B cell (primary cell): Measurements from ENCODE around the gene TMEM108. TPM values are rescaled to one million over a fixed set of nuclear protein-coding genes. Genes with fewer than 3 reads are reported as not detected.

Experiments
- ATAC-seq: fragments of 200-7000 bp; cut with Tn5 transposase; one replicate; pipeline ENCODE4 v1.10.0; 2021; ENCODE audit warnings: low read depth, mild to moderate bottlenecking, moderate number of reproducible peaks, moderate library complexity
- CTCF ChIA-PET: fragments of 350-600 bp; sonication (Branson Sonifier 250); formaldehyde crosslinking; loops from one replicate; lab custom pipeline; 2021; ENCODE audit warnings: antibody characterized with exemption, inconsistent platforms; lab: Charles Lee
- POLR2A ChIA-PET: fragments of 350-600 bp; sonication (Branson Sonifier 250); formaldehyde crosslinking; loops from one replicate; lab custom pipeline; 2021; ENCODE audit warnings: antibody characterized with exemption; lab: Charles Lee
- DNase-seq: peaks from one replicate; pipeline ENCODE4 v3.0.0; 2013
- H2AFZ ChIP-seq: 2 replicates; pipeline ENCODE4 v1.6.1; 2012; ENCODE audit warnings: mild to moderate bottlenecking, low read depth, low read length; ENCODE audit not compliant: insufficient read depth, poor library complexity, severe bottlenecking
- H3K27ac ChIP-seq, 2 donors: 1 replicate in 1 of 2; 2 replicates in 1 of 2; pipeline ENCODE4 v1.5.1; 2012 to 2013; ENCODE audit warnings: low read length in 2 of 2, mild to moderate bottlenecking in 2 of 2, moderate library complexity in 1 of 2
- H3K27me3 ChIP-seq, 4 experiments: fragments of 200-600 bp in 1 of 4; sonication (generic) in 1 of 4; replicated peaks in 1 of 4; 1 replicate in 2 of 4; 2 replicates in 2 of 4; pipeline versions ENCODE4 v1.6.1 to v1.7.0; 2013 to 2016; ENCODE audit warnings: low read length in 3 of 4, mild to moderate bottlenecking in 2 of 4, mixed read lengths in 1 of 4, moderate library complexity in 1 of 4; ENCODE audit not compliant: insufficient read depth in 4 of 4, control insufficient read depth in 3 of 4; ENCODE audit errors: control extremely low read depth in 1 of 4
- H3K36me3 ChIP-seq, 2 experiments: replicated peaks in 1 of 2; 1 replicate in 1 of 2; 2 replicates in 1 of 2; pipeline versions ENCODE4 v1.6.1 to v1.7.1; 2013; ENCODE audit warnings: low read length in 1 of 2; ENCODE audit not compliant: insufficient read depth in 2 of 2, control insufficient read depth in 1 of 2; ENCODE audit errors: control extremely low read depth in 1 of 2, extremely low read depth in 1 of 2
- H3K4me1 ChIP-seq, 2 donors: fragments of 200-600 bp in 1 of 2; sonication (generic) in 1 of 2; 1 replicate in 1 of 2; 2 replicates in 1 of 2; pipeline versions ENCODE4 v1.5.1 to v1.6.1; 2013 to 2017; ENCODE audit warnings: low read length in 2 of 2; ENCODE audit not compliant: control insufficient read depth in 2 of 2, insufficient read depth in 2 of 2
- H3K4me2 ChIP-seq: replicated peaks from 2 replicates; pipeline ENCODE3; 2012; ENCODE audit warnings: mild to moderate bottlenecking, low read depth, low read length; ENCODE audit not compliant: poor library complexity, severe bottlenecking
- H3K4me3 ChIP-seq, 5 experiments: fragments of 200-600 bp in 1 of 5; sonication (generic) in 1 of 5; 1 replicate in 3 of 5; 2 replicates in 2 of 5; pipeline versions ENCODE4 v1.5.1 to v1.7.0; 2011 to 2016; ENCODE audit warnings: low read length in 4 of 5, mild to moderate bottlenecking in 4 of 5, low read depth in 2 of 5, control low read depth in 1 of 5, moderate library complexity in 1 of 5; ENCODE audit not compliant: insufficient read depth in 1 of 5; ENCODE audit errors: control extremely low read depth in 1 of 5, extremely low read depth in 1 of 5
- H3K79me2 ChIP-seq: fragments of 200-600 bp; sonication (generic); one replicate; pipeline ENCODE4 v1.6.0; 2016; ENCODE audit warnings: low read length; ENCODE audit not compliant: control insufficient read depth, insufficient read depth
- H3K9ac ChIP-seq: fragments of 200-600 bp; sonication (generic); 2 replicates; pipeline ENCODE4 v1.6.1; 2017; ENCODE audit warnings: mild to moderate bottlenecking, low read length, moderate library complexity
- H3K9me3 ChIP-seq, 3 donors: one replicate each; pipeline versions ENCODE4 v1.6.1 to v1.7.1; 2013; ENCODE audit warnings: low read length in 2 of 3; ENCODE audit not compliant: control insufficient read depth in 2 of 3, insufficient read depth in 1 of 3; ENCODE audit errors: control extremely low read depth in 1 of 3
- H4K20me1 ChIP-seq: 2 replicates; pipeline ENCODE4 v1.6.0; 2012; ENCODE audit warnings: mild to moderate bottlenecking, low read length; ENCODE audit not compliant: insufficient read depth, control insufficient read depth, poor library complexity, severe bottlenecking
- H3K27ac Mint-ChIP-seq: one replicate; pipeline ENCODE4 v1.8.0; 2021; ENCODE audit warnings: mixed read lengths
- H3K27me3 Mint-ChIP-seq: one replicate; pipeline ENCODE4 v1.8.0; 2021; ENCODE audit warnings: mixed read lengths
- H3K4me1 Mint-ChIP-seq: one replicate; pipeline ENCODE4 v1.8.0; 2021; ENCODE audit warnings: mixed read lengths
- H3K4me3 Mint-ChIP-seq: one replicate; pipeline ENCODE4 v1.8.0; 2021; ENCODE audit warnings: mixed read lengths
- H3K9me3 Mint-ChIP-seq: one replicate; pipeline ENCODE4 v1.8.0; 2022; ENCODE audit warnings: mixed read lengths; ENCODE audit not compliant: insufficient read depth
- CTCF ChIP-seq: fragments of 200-600 bp; IDR thresholded peaks from one replicate; pipeline ENCODE4 v1.8.0; 2022; ENCODE audit warnings: antibody characterized with exemption, mild to moderate bottlenecking
- EZH2 ChIP-seq: IDR thresholded peaks from 2 replicates; pipeline ENCODE4 v1.6.1; 2012; ENCODE audit warnings: borderline replicate concordance, low read depth, mild to moderate bottlenecking, moderate library complexity, low read length; ENCODE audit not compliant: insufficient read depth, poor library complexity, severe bottlenecking
- WGBS: methylation state at CpG from one replicate; pipeline ENCODE4 v1.1.5; 2013; ENCODE audit warnings: missing lambda C conversion rate; ENCODE audit not compliant: insufficient coverage; 5-methylcytosine and 5-hydroxymethylcytosine counted together
- intact Hi-C: fragments of 100-400 bp; cut with micrococcal nuclease; formaldehyde crosslinking; loops from one replicate; pipeline ENCODE4 v1.10.0; 2022
- polyA plus RNA-seq: library from polyadenylated mRNA; depleted of rRNA; stranded (reverse); fragments of >200 nt; gene quantifications from 2 replicates; pipeline ENCODE4 v1.2.3, GENCODE V29; 2012
- total RNA-seq, 2 donors: library from RNA; stranded (reverse); fragments of 120-200 nt in 1 of 2; gene quantifications; 1 replicate in 1 of 2; 2 replicates in 1 of 2; pipeline versions ENCODE4 v1.2.3 to v1.2.4, GENCODE V29; 2013 to 2022

The TMEM108 gene
- total and polyA plus RNA-seq, 2 donors (not counting 1 experiment from before 2014, with no cell fraction given), result not detected

GRCh38 chr3:133158686-133159085 is 120.5 kb downstream of the TMEM108 start:
- Mint-ChIP-seq H3K27me3 (peaks cover 32% of the 10 kb centered on the region), H3K4me1 (no peaks in the 10 kb centered on the region), H3K27ac (no peak overlapping the region), H3K4me3 (no peak overlapping the region), H3K9me3 (no peaks in the 10 kb centered on the region)
- H3K36me3 ChIP-seq, result no peaks in the 10 kb centered on the region
- no peaks in the 10 kb centered on the region for H3K79me2 ChIP-seq
- no peaks in the 10 kb centered on the region for H3K4me1 ChIP-seq
- ChIA-PET POLR2A (no interaction called here), CTCF (no interaction called here)
- no peak overlapping the region for H3K4me3 ChIP-seq
- no peak overlapping the region for H3K4me2 ChIP-seq
- intact Hi-C loops, result no loop called here
- TF ChIP-seq EZH2, result no peak
- TF ChIP-seq CTCF, result no peak
- no peak overlapping the region for H3K9ac ChIP-seq
- H3K27me3 ChIP-seq, result no peaks in the 10 kb centered on the region
- WGBS, result no CpG with 5 or more reads among the region's 1 CpG
- H3K27ac ChIP-seq, result no peak overlapping the region
- DNase-seq (no peak), ATAC-seq (no peak)
- no peaks in the 10 kb centered on the region for H3K9me3 ChIP-seq
- H4K20me1 ChIP-seq, result no peaks in the 10 kb centered on the region
- no peak overlapping the region for H2AFZ ChIP-seq

DNA sequence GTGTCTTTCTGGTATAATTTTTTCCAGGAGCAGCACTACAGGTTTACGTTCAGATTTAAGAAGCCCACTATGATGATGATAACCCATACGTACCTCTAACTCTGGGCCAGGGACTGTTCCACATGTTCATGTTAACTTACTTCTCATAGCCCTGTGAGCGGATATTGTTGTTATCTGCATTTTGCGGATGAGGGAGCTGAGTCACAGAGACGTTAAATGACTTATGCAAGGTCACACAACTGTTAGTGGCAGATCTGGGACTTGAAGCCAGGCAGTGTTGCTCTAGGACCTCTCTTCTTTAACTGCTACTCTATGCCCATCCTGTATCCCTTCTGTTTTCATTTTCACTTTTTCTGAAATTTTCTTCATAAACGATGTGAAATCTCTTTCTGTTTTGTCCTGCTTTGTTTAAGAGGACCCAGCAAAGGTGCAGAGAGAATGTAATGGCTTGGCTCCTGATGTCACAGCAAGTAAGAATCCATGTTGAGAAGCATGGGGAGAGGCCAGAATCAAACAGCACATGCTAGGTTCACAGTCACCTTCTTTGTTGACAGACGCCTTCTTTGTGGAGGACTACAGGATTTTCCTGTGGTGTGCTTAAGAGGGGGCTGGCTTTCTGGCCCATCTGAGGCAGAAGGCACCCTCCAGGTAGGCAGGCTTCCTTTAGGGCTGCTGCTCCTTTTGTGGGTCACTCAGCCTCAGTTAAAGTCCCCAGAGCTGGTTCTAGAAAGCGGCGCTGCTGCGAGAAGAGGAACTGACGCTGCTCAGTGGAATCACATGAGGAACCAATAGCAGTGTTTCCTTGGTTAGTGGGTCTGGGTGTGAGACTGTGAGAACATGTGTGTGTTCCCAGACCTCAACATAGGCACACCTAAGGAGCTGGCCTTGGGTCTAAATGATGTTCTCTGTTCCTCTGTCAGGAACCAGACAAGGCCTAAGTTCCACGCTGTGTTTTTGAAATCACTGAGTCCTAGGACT is 121.6 kb downstream of the TMEM108 start:
- Mint-ChIP-seq H3K4me3 (no peak overlapping the region), H3K9me3 (no peaks in the 10 kb centered on the region), H3K4me1 (no peaks in the 10 kb centered on the region), H3K27ac (no peak overlapping the region), H3K27me3 (peaks cover 32% of the 10 kb centered on the region)
- no peak overlapping the region for H3K4me2 ChIP-seq
- intact Hi-C loops, result no loop called here
- H3K9ac ChIP-seq, result no peak overlapping the region
- H3K79me2 ChIP-seq, result no peaks in the 10 kb centered on the region
- H3K4me1 ChIP-seq, result no peaks in the 10 kb centered on the region
- H3K27me3 ChIP-seq, result no peaks in the 10 kb centered on the region
- CTCF ChIA-PET, result no interaction called here
- no peaks in the 10 kb centered on the region for H3K9me3 ChIP-seq
- H3K27ac ChIP-seq, result no peak overlapping the region
- ATAC-seq, result no peak
- TF ChIP-seq EZH2, result no peak
- no peak for TF ChIP-seq CTCF
- H3K36me3 ChIP-seq, result no peaks in the 10 kb centered on the region
- WGBS, result 95% methylated on average over 7 of the region's 12 CpGs
- DNase-seq, result no peak
- H4K20me1 ChIP-seq, result no peaks in the 10 kb centered on the region
- POLR2A ChIA-PET, result no interaction called here
- no peak overlapping the region for H3K4me3 ChIP-seq
- H2AFZ ChIP-seq, result no peak overlapping the region
